ENCODE measurements around the gene NAPG. TPM values are rescaled to one million over a fixed set of nuclear protein-coding genes. Genes with fewer than 3 reads are reported as not detected.
"Not testable (repeated sequence)": the region's sequence is repeated elsewhere in the genome, so short reads cannot be mapped to it uniquely, and the experiment has no call there.

The NAPG gene
- total RNA-seq, 4 donors from 2014 or later, result 47.5 to 56.4 (median 53.1) TPM

GRCh38 chr18:10566390-10566789 is 40.6 kb downstream of the NAPG start:
- TF ChIP-seq CTCF (IDR thresholded peaks at IDR 0.05), result no peak
- TF ChIP-seq POLR2A (IDR thresholded peaks at IDR 0.05), result no peak
- WGBS, 2 donors, result 94 to 97% methylated on average over 3 of the region's 3 CpGs
- Histone ChIP-seq H3K9me3 (no peaks in the 10 kb centered on the region), H3K36me3 (no peaks in the 10 kb centered on the region), H3K4me1 (peaks cover 6 to 10% of the 10 kb centered on the region in 2 donors), H3K27ac (no peak overlapping the region), H3K27me3 (no peaks in the 10 kb centered on the region), H3K4me3 (replicated peaks in 1 of 3) (no peak overlapping the region)
- intact Hi-C loops (cut with DNase I), result no loop called here
- no peak for DNase-seq

- H3K27ac ChIP-seq; H3K36me3 ChIP-seq; H3K4me3 ChIP-seq (replicated peaks in 1 of 3); H3K27me3 ChIP-seq; intact Hi-C loops (cut with DNase I); H3K4me1 ChIP-seq; H3K9me3 ChIP-seq; DNase-seq: not testable (repeated sequence)
- 76 to 99% methylated on average over 5 of the region's 5 CpGs for WGBS, 2 donors
Measured at GRCh38 chr18:10569941-10570340, 44.1 kb downstream of the NAPG start.

DNA sequence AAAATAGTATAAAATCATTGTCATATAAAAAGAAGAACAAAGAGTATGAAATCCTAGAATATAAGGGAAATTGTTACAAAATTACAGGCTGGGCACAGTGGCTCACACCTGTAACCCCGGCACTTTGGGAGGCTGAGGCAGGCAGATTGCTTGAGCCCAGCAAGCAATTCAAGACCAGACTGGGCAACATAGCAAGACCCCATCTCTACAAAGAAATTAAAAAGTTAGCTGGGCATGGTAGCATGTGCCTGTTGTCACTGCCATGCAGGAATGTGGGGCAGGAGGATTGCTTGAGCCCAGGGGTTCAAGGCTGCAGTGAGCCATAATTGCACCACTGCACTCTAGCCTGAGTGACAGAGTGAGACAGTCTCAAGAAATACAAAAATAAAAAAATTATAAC is 44.8 kb downstream of the NAPG start:
- intact Hi-C loops (cut with DNase I), result no loop called here
- WGBS, 2 donors, result 95 to 97% methylated on average over 1 of the region's 1 CpG
- DNase-seq, result no peak
- Histone ChIP-seq H3K4me1 (no peaks in the 10 kb centered on the region), H3K36me3 (no peaks in the 10 kb centered on the region), H3K27me3 (no peaks in the 10 kb centered on the region), H3K27ac (no peak overlapping the region), H3K4me3 (replicated peaks in 1 of 3) (no peak overlapping the region), H3K9me3 (no peaks in the 10 kb centered on the region)
- TF ChIP-seq CTCF (IDR thresholded peaks at IDR 0.05), result no peak
- TF ChIP-seq POLR2A (IDR thresholded peaks at IDR 0.05), result no peak

- 50 to 83% methylated on average over 2 of the region's 2 CpGs for WGBS, 2 donors
- Histone ChIP-seq H3K4me1 (no peaks in the 10 kb centered on the region), H3K36me3 (no peaks in the 10 kb centered on the region), H3K9me3 (no peaks in the 10 kb centered on the region), H3K27me3 (no peaks in the 10 kb centered on the region), H3K4me3 (replicated peaks in 1 of 3) (no peak overlapping the region), H3K27ac (no peak overlapping the region)
- no peak for TF ChIP-seq POLR2A (IDR thresholded peaks at IDR 0.05)
- no peak for TF ChIP-seq CTCF (IDR thresholded peaks at IDR 0.05)
- DNase-seq, result no peak
- intact Hi-C loops (cut with DNase I), result no loop called here
Measured at GRCh38 chr18:10571537-10571936, 45.7 kb downstream of the NAPG start.

DNA sequence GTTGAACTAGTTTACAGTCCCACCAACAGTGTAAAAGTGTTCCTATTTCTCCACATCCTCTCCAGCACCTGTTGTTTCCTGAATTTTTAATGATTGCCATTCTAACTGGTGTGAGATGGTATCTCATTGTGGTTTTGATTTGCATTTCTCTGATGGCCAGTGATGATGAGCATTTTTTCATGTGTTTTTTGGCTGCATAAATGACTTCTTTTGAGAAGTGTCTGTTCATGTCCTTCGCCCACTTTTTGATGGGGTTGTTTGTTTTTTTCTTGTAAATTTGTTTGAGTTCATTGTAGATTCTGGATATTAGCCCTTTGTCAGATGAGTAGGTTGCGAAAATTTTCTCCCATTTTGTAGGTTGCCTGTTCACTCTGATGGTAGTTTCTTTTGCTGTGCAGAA is 47.4 kb downstream of the NAPG start:
- DNase-seq; H3K27me3 ChIP-seq; intact Hi-C loops (cut with DNase I); H3K27ac ChIP-seq; H3K9me3 ChIP-seq; H3K36me3 ChIP-seq; H3K4me3 ChIP-seq (replicated peaks in 1 of 3); H3K4me1 ChIP-seq: not testable (repeated sequence)
- no CpG with 5 or more reads among the region's 2 CpGs for WGBS, 2 donors

DNA sequence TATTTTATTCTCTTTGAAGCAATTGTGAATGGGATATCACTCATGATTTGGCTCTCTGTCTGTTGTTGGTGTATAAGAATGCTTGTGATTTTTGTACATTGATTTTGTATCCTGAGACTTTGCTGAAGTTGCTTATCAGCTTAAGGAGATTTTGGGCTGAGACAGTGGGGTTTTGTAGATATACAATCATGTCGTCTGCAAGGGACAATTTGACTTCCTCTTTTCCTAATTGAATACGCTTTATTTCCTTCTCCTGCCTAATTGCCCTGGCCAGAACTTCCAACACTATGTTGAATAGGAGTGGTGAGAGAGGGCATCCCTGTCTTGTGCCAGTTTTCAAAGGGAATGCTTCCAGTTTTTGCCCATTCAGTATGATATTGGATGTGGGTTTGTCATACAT is 48.6 kb downstream of the NAPG start:
- H3K9me3 ChIP-seq; H3K27me3 ChIP-seq; H3K4me1 ChIP-seq; H3K36me3 ChIP-seq; intact Hi-C loops (cut with DNase I); DNase-seq; H3K4me3 ChIP-seq (replicated peaks in 1 of 3); H3K27ac ChIP-seq: not testable (repeated sequence)
- WGBS, 2 donors, result 71 to 83% methylated on average over 2 of the region's 2 CpGs

DNA sequence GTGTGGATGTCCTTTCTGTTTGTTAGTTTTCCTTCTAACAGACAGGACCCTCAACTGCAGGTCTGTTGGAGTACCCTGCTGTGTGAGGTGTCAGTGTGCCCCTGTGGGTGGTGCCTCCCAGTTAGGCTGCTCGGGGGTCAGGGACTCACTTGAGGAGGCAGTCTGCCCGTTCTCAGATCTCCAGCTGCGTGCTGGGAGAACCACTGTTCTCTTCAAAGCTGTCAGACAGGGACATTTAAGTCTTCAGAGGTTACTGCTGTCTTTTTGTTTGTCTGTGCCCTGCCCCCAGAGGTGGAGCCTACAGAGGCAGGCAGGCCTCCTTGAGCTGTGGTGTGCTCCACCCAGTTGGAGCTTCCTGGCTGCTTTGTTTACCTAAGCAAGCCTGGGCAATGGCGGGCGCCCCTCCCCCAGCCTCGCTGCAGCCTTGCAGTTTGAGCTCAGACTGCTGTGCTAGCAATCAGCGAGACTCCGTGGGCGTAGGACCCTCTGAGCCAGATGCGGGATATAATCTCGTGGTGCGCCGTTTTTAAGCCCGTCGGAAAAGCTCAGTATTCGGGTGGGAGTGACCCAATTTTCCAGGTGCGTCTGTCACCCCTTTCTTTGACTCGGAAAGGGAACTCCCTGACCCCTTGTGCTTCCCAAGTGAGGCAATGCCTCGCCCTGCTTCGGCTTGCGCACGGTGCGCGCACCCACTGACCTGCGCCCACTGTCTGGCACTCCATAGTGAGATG is 52.2 kb downstream of the NAPG start:
- 90 to 95% methylated on average over 22 of the region's 25 CpGs for WGBS, 2 donors
- DNase-seq, H3K4me1 ChIP-seq: not testable (repeated sequence)

GRCh38 chr18:10578573-10578899 is 52.7 kb downstream of the NAPG start:
- DNase-seq; H3K36me3 ChIP-seq; intact Hi-C loops (cut with DNase I); H3K27me3 ChIP-seq; H3K27ac ChIP-seq; H3K4me1 ChIP-seq; H3K9me3 ChIP-seq; H3K4me3 ChIP-seq (replicated peaks in 1 of 3): not testable (repeated sequence)
- WGBS, 2 donors, result 89 to 98% methylated on average over 11 of the region's 11 CpGs

More for the DNA sequence above, 52.2 kb downstream of the NAPG start:
- intact Hi-C loops (cut with DNase I); H3K27me3 ChIP-seq; H3K4me3 ChIP-seq (replicated peaks in 1 of 3); H3K9me3 ChIP-seq; H3K27ac ChIP-seq; H3K36me3 ChIP-seq: not testable (repeated sequence)
